Right atrium auricular region (tissue), 2 donors: ENCODE data around the gene MPZL3. TPM values are rescaled to one million over a fixed set of nuclear protein-coding genes. Genes with fewer than 3 reads are reported as not detected.

Source experiments
- DNase-seq: peaks from one replicate; pipeline ENCODE4 v3.0.0-alpha.2; 2019; ENCODE audit warnings: low spot score
- H3K27ac ChIP-seq, 2 donors: fragments of 200-600 bp; sonication (generic); 1 replicate in 1 of 2; 2 replicates in 1 of 2; pipeline ENCODE4 v1.5.1; 2016 to 2019
- H3K27me3 ChIP-seq, 2 donors: fragments of 200-600 bp; sonication (generic); one replicate each; pipeline versions ENCODE4 v1.5.1 to v1.6.0; 2017 to 2019
- H3K36me3 ChIP-seq: fragments of 200-600 bp; sonication (generic); one replicate; pipeline ENCODE4 v1.5.1; 2016
- H3K4me1 ChIP-seq, 2 donors: fragments of 200-600 bp; sonication (generic); one replicate each; pipeline versions ENCODE4 v1.5.1 to v1.6.0; 2017 to 2019
- H3K4me3 ChIP-seq, 2 donors: fragments of 200-600 bp; sonication (generic); 1 replicate in 1 of 2; 2 replicates in 1 of 2; pipeline ENCODE4 v1.5.1; 2017 to 2019; ENCODE audit warnings: mild to moderate bottlenecking in 1 of 2, moderate library complexity in 1 of 2
- H3K9me3 ChIP-seq, 2 donors: fragments of 200-600 bp; sonication (generic); one replicate each; pipeline ENCODE4 v1.5.1; 2019
- CTCF ChIP-seq, 2 donors: fragments of 200-600 bp; sonication (generic); IDR thresholded peaks; one replicate each; pipeline ENCODE4 v1.5.1; 2019; ENCODE audit warnings: antibody characterized with exemption in 2 of 2
- total RNA-seq, 2 donors: library from RNA; depleted of rRNA; stranded (reverse); fragments of >200 nt; gene quantifications; one replicate each; pipeline ENCODE4 v1.1.0, GENCODE V29; 2016

The MPZL3 gene
- total RNA-seq, 2 donors from 2014 or later = 1.0 to 2.0 TPM

GRCh38 chr11:118205606-118206378 is 46.4 kb downstream of the MPZL3 start:
- TF ChIP-seq CTCF (IDR thresholded peaks at IDR 0.05) = no peak
- DNase-seq = no peak
- no peaks in the 10 kb centered on the region for H3K27me3 ChIP-seq
- no peaks in the 10 kb centered on the region for H3K9me3 ChIP-seq
- peaks cover 0 to 6% of the 10 kb centered on the region in 2 donors for H3K4me1 ChIP-seq
- no peaks in the 10 kb centered on the region for H3K36me3 ChIP-seq
- peak overlapping the region in 1 of 2 donors; percentile 5 for H3K27ac ChIP-seq
- no peak overlapping the region for H3K4me3 ChIP-seq

- TF ChIP-seq CTCF (IDR thresholded peaks at IDR 0.05) = no peak
- peaks cover 0 to 5% of the 10 kb centered on the region in 2 donors for H3K4me1 ChIP-seq
- no peaks in the 10 kb centered on the region for H3K9me3 ChIP-seq
- H3K36me3 ChIP-seq = no peaks in the 10 kb centered on the region
- no peak overlapping the region for H3K4me3 ChIP-seq
- no peaks in the 10 kb centered on the region for H3K27me3 ChIP-seq
- no peak for DNase-seq
- no peak overlapping the region for H3K27ac ChIP-seq
These were observed 49.4 kb downstream of the MPZL3 start for GRCh38 chr11:118202599-118203422.

DNA sequence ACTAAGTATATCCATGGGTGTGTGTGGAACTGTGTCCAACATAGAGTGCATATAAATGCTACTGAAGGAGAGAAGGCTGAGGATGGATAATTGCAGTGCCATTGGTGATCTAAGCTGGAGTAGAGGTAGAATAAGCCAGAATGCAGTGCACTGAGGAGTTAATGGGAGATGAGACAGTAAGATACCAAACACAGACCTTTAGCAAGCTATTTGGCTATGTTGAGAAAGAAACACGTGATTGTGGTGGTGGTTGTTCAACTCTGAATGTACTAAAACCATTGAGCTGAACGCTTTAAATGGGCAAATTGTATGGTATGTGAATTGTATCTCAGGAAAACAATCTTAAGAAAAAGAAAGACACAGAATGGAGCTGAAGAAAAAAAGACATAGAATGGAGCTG is 50.2 kb downstream of the MPZL3 start:
- TF ChIP-seq CTCF (IDR thresholded peaks at IDR 0.05) = no peak
- Histone ChIP-seq H3K27ac (no peak overlapping the region), H3K36me3 (no peaks in the 10 kb centered on the region), H3K9me3 (no peaks in the 10 kb centered on the region), H3K4me3 (no peak overlapping the region), H3K27me3 (no peaks in the 10 kb centered on the region), H3K4me1 (peaks cover 0 to 5% of the 10 kb centered on the region in 2 donors)
- no peak for DNase-seq

DNA sequence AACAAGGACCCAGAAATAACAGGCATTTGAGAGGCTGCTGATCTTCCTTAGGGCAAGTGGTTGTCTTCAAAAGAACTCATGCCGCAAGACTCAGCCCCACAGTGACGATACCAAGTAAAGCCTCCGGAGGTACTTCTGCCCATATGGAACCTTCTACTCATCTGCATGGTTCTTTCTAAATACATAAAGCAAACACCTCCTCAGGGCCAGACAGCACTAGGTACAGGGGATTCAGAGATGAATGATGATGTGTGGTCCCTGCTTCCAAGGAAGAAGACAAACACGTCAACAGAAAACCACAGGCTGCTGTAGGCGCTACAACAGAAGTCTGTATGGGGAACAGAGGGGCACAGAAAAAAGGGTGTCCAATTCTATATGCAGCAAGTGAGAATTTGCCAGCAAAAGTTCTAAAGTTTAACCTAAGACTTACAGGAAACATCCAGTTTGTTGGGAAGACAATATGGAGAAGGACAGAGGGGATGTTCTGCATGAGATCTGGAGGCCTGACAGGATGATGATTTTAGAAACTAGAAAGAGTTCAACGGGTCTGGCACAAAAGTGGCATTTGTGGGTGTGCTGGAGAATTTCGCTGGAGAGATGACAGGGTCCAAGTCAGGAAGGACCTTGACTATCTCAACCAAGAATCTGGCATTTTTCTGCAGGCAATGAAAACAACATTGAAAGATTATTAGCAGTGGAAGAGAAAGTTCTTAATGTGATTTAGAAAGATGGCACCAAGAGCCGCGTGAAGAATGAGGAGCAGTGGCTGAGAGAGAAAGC is 51.1 kb downstream of the MPZL3 start:
- Histone ChIP-seq H3K9me3 (no peaks in the 10 kb centered on the region), H3K4me1 (peaks cover 0 to 5% of the 10 kb centered on the region in 2 donors), H3K4me3 (no peak overlapping the region), H3K36me3 (no peaks in the 10 kb centered on the region), H3K27me3 (no peaks in the 10 kb centered on the region), H3K27ac (no peak overlapping the region)
- DNase-seq = no peak
- TF ChIP-seq CTCF (IDR thresholded peaks at IDR 0.05) = no peak

DNA sequence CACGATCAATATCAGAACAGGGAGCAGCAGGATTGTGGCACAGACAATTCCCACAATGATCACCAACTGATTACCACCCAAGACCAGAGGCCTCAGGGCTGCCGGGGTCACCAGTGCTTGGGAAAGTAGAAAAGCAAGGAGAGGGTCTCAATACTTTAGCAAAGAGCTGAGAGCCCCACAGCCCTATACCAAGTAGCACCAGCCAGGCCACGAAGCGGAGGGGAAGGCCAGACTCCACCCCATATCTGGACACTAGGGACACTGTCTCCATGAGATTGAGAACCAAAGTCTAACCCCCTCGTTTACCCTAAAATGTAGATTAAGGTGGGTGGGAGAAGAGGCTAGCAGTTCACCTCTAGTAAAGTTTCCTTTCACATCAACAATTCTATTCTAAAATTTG is 51.7 kb downstream of the MPZL3 start:
- DNase-seq = no peak
- Histone ChIP-seq H3K4me3 (no peak overlapping the region), H3K36me3 (no peaks in the 10 kb centered on the region), H3K27me3 (no peaks in the 10 kb centered on the region), H3K27ac (no peak overlapping the region), H3K4me1 (peaks cover 0 to 7% of the 10 kb centered on the region in 2 donors), H3K9me3 (no peaks in the 10 kb centered on the region)
- TF ChIP-seq CTCF (IDR thresholded peaks at IDR 0.05) = no peak
